Type B pancreatic cell (in vitro differentiated cells): ENCODE results near the gene ZC3H6. TPM values are rescaled to one million over a fixed set of nuclear protein-coding genes. Genes with fewer than 3 reads are reported as not detected.

Experiments used
- DNase-seq: peaks from one replicate; pipeline ENCODE4 v3.0.0; 2021; ENCODE audit warnings: mixed read lengths; ENCODE audit not compliant: unreplicated experiment; ENCODE audit errors: extremely low spot score
- H3K27ac Mint-ChIP-seq: 2 replicates; pipeline ENCODE4 v1.8.0; 2021; ENCODE audit warnings: mild to moderate bottlenecking, mixed read lengths
- H3K27me3 Mint-ChIP-seq: 2 replicates; pipeline ENCODE4 v1.8.0; 2021; ENCODE audit warnings: mixed read lengths
- H3K36me3 Mint-ChIP-seq: 2 replicates; pipeline ENCODE4 v1.8.0; 2021; ENCODE audit warnings: mixed read lengths
- H3K4me1 Mint-ChIP-seq: one replicate; pipeline ENCODE4 v1.8.0; 2021; ENCODE audit warnings: mixed read lengths; ENCODE audit not compliant: unreplicated experiment
- H3K4me3 Mint-ChIP-seq: 2 replicates; pipeline ENCODE4 v1.8.0; 2021; ENCODE audit warnings: mild to moderate bottlenecking, mixed read lengths
- H3K9me3 Mint-ChIP-seq: 2 replicates; pipeline ENCODE4 v1.8.0; 2021; ENCODE audit warnings: mixed read lengths
- total RNA-seq: library from RNA; stranded (reverse); gene quantifications from 2 replicates; pipeline ENCODE4 v1.2.1, GENCODE V29; 2021; ENCODE audit warnings: low replicate concordance
- TF ChIP-seq, protein P1 (sequence below): fragments of 200-600 bp; sonication (generic); conservative IDR thresholded peaks from 2 replicates; pipeline ENCODE4 v1.5.0; 2021; ENCODE audit warnings: antibody characterized with exemption, mild to moderate bottlenecking

ZC3H6 gene
- total RNA-seq, 1 donor from 2014 or later = 10.1 TPM

DNA sequence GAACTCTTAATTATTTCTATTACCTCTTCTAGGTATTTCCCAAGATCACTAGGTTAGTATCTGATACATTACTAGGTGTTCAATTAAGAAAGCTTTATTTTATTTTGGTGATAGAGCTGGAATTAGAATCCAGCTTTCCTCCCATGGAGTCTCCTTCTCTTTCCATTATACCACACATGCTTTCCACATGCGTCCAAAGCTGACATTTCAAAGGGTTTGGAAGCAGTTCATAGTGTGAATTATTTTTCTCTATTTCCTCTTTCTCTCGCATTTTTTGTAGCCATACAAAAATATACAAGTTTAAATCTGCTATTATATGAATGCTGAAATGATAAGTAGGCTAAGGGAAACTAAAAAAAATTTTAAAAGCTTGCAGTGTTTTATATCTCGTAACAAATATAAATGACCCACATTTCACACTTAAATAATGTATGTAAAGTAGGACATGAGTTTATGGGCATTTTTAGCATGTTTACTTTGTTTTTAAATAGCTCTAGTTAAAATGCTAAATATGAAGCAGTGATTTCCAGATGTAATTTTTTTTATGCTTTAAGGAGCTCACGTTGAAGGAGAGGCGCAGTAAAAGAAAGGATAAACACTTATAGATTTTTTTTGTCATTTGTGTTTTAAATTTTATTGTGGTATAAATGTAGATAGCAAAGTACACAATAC lies 20.1 kb downstream of the ZC3H6 start:
- Mint-ChIP-seq H3K4me3 (no peak overlapping the region), H3K9me3 (no peaks in the 10 kb centered on the region), H3K27ac (no peak overlapping the region), H3K4me1 (no peaks in the 10 kb centered on the region), H3K36me3 (peaks cover 6% of the 10 kb centered on the region), H3K27me3 (no peaks in the 10 kb centered on the region)
- DNase-seq = no peak
- TF ChIP-seq, protein P1, sequence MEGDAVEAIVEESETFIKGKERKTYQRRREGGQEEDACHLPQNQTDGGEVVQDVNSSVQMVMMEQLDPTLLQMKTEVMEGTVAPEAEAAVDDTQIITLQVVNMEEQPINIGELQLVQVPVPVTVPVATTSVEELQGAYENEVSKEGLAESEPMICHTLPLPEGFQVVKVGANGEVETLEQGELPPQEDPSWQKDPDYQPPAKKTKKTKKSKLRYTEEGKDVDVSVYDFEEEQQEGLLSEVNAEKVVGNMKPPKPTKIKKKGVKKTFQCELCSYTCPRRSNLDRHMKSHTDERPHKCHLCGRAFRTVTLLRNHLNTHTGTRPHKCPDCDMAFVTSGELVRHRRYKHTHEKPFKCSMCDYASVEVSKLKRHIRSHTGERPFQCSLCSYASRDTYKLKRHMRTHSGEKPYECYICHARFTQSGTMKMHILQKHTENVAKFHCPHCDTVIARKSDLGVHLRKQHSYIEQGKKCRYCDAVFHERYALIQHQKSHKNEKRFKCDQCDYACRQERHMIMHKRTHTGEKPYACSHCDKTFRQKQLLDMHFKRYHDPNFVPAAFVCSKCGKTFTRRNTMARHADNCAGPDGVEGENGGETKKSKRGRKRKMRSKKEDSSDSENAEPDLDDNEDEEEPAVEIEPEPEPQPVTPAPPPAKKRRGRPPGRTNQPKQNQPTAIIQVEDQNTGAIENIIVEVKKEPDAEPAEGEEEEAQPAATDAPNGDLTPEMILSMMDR = no peak

DNA sequence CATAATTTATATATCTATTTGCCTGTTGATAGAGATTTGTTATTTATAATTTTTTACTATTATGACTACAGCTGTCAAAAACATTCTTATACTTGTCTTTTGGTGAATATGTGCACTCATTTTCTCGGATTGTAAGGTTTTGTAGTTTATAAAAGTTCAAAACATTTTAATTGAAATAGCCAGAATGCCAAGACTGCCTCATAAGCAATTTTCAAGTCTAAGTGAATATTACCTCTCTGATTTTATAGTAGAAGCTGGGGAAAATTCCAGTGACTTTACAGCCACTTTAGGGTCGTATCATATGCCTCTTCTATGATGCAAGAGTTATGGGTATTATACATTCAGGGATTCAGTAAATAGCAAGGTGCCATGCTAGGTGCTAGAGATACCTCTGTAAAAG lies 21.0 kb downstream of the ZC3H6 start:
- no peak for DNase-seq
- Mint-ChIP-seq H3K4me3 (no peak overlapping the region), H3K27me3 (no peaks in the 10 kb centered on the region), H3K9me3 (no peaks in the 10 kb centered on the region), H3K27ac (no peak overlapping the region), H3K36me3 (peaks cover 8% of the 10 kb centered on the region), H3K4me1 (peaks cover 4% of the 10 kb centered on the region)
- TF ChIP-seq, protein P1 = no peak

DNA sequence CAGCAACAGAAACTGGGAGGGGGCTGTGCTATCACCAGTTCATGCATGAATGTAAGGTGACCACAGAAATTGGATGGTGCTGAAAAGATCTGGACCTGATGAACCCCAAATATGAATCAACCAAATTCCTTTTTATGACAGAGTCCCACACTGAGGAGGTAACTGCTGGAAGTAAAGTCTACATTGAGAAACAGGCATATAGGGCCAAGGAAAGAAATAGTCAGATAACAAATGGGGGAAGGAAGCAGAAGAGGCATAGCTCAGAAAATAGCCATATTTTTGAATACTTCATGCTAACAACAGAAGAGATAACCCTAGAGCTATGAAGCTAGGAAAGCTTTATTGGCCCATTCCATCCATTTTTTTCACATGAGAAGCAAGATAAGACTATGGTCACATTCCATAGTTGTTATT lies 25.8 kb downstream of the ZC3H6 start:
- no peaks in the 10 kb centered on the region for H3K27me3 Mint-ChIP-seq
- H3K9me3 Mint-ChIP-seq = no peaks in the 10 kb centered on the region
- TF ChIP-seq, protein P1 = no peak
- DNase-seq = no peak
- peaks cover 4% of the 10 kb centered on the region for H3K4me1 Mint-ChIP-seq
- H3K36me3 Mint-ChIP-seq = peaks cover 14% of the 10 kb centered on the region
- H3K27ac Mint-ChIP-seq = no peak overlapping the region
- no peak overlapping the region for H3K4me3 Mint-ChIP-seq

DNA sequence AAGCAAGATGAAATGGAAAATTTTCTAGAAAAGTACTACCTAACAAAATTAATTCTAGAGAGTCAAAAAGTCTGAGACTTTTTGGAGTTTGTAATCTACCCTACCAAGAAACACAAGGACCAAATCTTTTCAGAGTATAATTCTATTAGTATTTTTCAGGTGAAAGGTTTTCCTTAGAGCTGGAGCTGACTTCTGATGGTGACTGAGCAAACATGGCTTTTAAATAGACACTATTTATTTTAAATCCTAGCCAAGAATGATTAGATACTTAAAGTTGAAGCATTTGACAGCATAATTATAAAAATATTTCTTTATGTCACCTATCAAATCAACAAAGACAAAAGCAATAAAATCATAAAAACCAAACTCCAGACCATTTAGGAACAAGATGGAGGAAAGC lies 26.6 kb downstream of the ZC3H6 start:
- H3K27me3 Mint-ChIP-seq = no peaks in the 10 kb centered on the region
- no peak overlapping the region for H3K4me3 Mint-ChIP-seq
- no peak overlapping the region for H3K27ac Mint-ChIP-seq
- TF ChIP-seq, protein P1 = no peak
- no peaks in the 10 kb centered on the region for H3K9me3 Mint-ChIP-seq
- DNase-seq = no peak
- H3K4me1 Mint-ChIP-seq = peaks cover 4% of the 10 kb centered on the region
- H3K36me3 Mint-ChIP-seq = peaks cover 14% of the 10 kb centered on the region

DNA sequence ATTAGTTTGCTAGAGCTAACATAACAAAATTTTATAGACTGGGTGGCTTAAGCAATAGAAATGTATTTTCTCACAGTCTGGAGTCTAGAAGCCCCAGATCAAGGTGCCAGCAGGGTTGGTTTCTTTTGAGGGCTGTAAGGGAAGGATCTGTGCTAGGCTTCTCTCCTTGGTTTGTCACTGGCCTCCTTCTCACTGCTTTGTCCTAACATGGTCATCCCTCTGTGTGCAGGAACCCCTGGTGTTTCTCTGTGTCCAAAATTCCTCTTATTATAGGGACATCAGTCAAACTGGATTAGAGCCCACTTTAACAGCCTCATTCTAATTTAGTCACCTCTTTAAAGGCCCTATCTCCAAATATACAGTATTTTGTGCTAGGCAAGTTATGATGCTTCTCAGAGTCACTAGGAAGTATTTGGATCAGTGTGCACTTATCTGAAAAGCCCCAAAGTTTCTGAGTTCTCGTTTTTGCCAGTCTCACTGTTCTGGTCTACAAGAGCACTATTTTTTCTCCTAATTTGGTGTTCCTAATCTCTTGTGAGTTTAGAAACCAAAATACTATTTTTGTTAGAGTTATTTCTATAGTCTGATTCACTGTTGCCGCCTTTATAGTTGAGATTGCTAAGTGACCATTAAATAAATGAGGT lies 29.0 kb downstream of the ZC3H6 start:
- Mint-ChIP-seq H3K9me3 (no peaks in the 10 kb centered on the region), H3K36me3 (peaks cover 14% of the 10 kb centered on the region), H3K4me1 (peaks cover 4% of the 10 kb centered on the region), H3K27me3 (no peaks in the 10 kb centered on the region), H3K4me3 (no peak overlapping the region), H3K27ac (no peak overlapping the region)
- DNase-seq = no peak
- TF ChIP-seq, protein P1 = no peak
